Caco-2 (cell line): Measurements from ENCODE around the gene TSACC. TPM values are rescaled to one million over a fixed set of nuclear protein-coding genes. Genes with fewer than 3 reads are reported as not detected.
A peak's percentile ranks its signal among the peaks of the same experiment; 100 is the strongest.

ENCODE experiments used
- BruUV-seq: library from RNA; stranded (reverse); fragments of 400-500 nt; replicated peaks from 2 replicates; lab custom pipeline; 2021; lab: Mats Ljungman, UMichigan
- CTCF ChIA-PET: fragments of 300-600 bp; sonication (Branson Sonifier 250); formaldehyde crosslinking; loops from one replicate; lab custom pipeline; 2022; ENCODE audit warnings: antibody characterized with exemption; lab: Charles Lee
- POLR2A ChIA-PET: fragments of 300-600 bp; sonication (Branson Sonifier 250); formaldehyde crosslinking; loops from one replicate; lab custom pipeline; 2022; ENCODE audit warnings: antibody characterized with exemption; lab: Charles Lee
- DNase-seq, 2 experiments: peaks; one replicate each; pipeline versions ENCODE4 v3.0.0 to v3.0.0-alpha.2; 2020 to 2022
- H3K27me3 ChIP-seq: replicated peaks from 2 replicates; pipeline ENCODE4 v1.6.0; 2011; ENCODE audit warnings: low read length; ENCODE audit not compliant: control insufficient read depth, insufficient read depth
- H3K36me3 ChIP-seq: 2 replicates; pipeline ENCODE4 v1.5.1; 2011; ENCODE audit warnings: low read length; ENCODE audit not compliant: control insufficient read depth, insufficient read depth
- H3K4me1 ChIP-seq: fragments of 250-450 bp; sonication (Bioruptor Pico); 2 replicates; pipeline ENCODE4 v1.5.1; 2020; ENCODE audit warnings: mild to moderate bottlenecking
- H3K4me3 ChIP-seq: 2 replicates; pipeline ENCODE4 v1.5.1; 2011; ENCODE audit warnings: low read depth, mild to moderate bottlenecking, control low read depth, low read length
- H3K9me3 ChIP-seq: fragments of 250-450 bp; sonication (Bioruptor Pico); 2 replicates; pipeline ENCODE4 v1.5.1; 2020; ENCODE audit warnings: mild to moderate bottlenecking, moderate library complexity
- H3K27ac Mint-ChIP-seq: one replicate; pipeline ENCODE4 v1.8.0; 2022; ENCODE audit warnings: mixed read lengths; ENCODE audit not compliant: unreplicated experiment
- H3K27me3 Mint-ChIP-seq: one replicate; pipeline ENCODE4 v1.8.0; 2022; ENCODE audit warnings: mixed read lengths; ENCODE audit not compliant: insufficient read depth, unreplicated experiment
- H3K36me3 Mint-ChIP-seq: one replicate; pipeline ENCODE4 v1.8.0; 2022; ENCODE audit warnings: mild to moderate bottlenecking, mixed read lengths; ENCODE audit not compliant: insufficient read depth, unreplicated experiment
- H3K4me1 Mint-ChIP-seq: one replicate; pipeline ENCODE4 v1.8.0; 2022; ENCODE audit warnings: low read depth, mixed read lengths; ENCODE audit not compliant: unreplicated experiment
- H3K4me3 Mint-ChIP-seq: one replicate; pipeline ENCODE4 v1.8.0; 2022; ENCODE audit warnings: mild to moderate bottlenecking, moderate library complexity, mixed read lengths; ENCODE audit not compliant: unreplicated experiment
- H3K9me3 Mint-ChIP-seq: one replicate; pipeline ENCODE4 v1.8.0; 2022; ENCODE audit warnings: mixed read lengths; ENCODE audit not compliant: unreplicated experiment
- CTCF ChIP-seq, 2 experiments: fragments of 200-600 bp in 1 of 2; IDR thresholded peaks; 1 replicate in 1 of 2; 2 replicates in 1 of 2; pipeline versions ENCODE4 v1.5.1 to v1.8.0; 2011 to 2022; ENCODE audit warnings: antibody characterized with exemption in 1 of 2, control low read depth in 1 of 2, inconsistent platforms in 1 of 2, low read depth in 1 of 2, low read length in 1 of 2, mild to moderate bottlenecking in 1 of 2, moderate library complexity in 1 of 2; ENCODE audit not compliant: insufficient read depth in 1 of 2, severe bottlenecking in 1 of 2, unreplicated experiment in 1 of 2
- intact Hi-C: fragments of 100-400 bp; cut with micrococcal nuclease; formaldehyde crosslinking; loops from one replicate; pipeline ENCODE4 v1.10.0; 2022; ENCODE audit not compliant: unreplicated experiment
- total RNA-seq: library from RNA; stranded (reverse); gene quantifications from 2 replicates; pipeline ENCODE4 v1.2.3, GENCODE V29; 2022

TSACC gene
- total RNA-seq, 1 experiment from 2014 or later: 3.9 TPM

- DNase-seq: peak in 1 of 2 experiments; percentile 55
- peaks cover 25% of the 10 kb centered on the region for H3K4me1 Mint-ChIP-seq
- Histone ChIP-seq H3K4me3 (no peak overlapping the region), H3K4me1 (peaks cover 9% of the 10 kb centered on the region), H3K27me3 (no peaks in the 10 kb centered on the region), H3K36me3 (no peaks in the 10 kb centered on the region), H3K9me3 (0 out of 2 replicates have a peak, but pooled peaks cover 3% of the 10 kb centered on the region)
- H3K27me3 Mint-ChIP-seq: no peaks in the 10 kb centered on the region
- H3K9me3 Mint-ChIP-seq: peaks cover 10% of the 10 kb centered on the region
- ChIA-PET CTCF (interaction anchor here (1.0 kb wide), 1 partner anchor 50 kb away, joined by 6 read pairs; no protein-coding TSS in a partner anchor), POLR2A (no interaction called here)
- H3K4me3 Mint-ChIP-seq: no peak overlapping the region
- intact Hi-C loops: no loop called here
- BruUV-seq: no TSS peak
- TF ChIP-seq CTCF (IDR thresholded peaks at IDR 0.05; ENCODE audit: insufficient read depth in 1 of 2, low read depth in 1 of 2, low read length in 1 of 2, severe bottlenecking in 1 of 2, unreplicated experiment in 1 of 2): no peak
- peaks cover 11% of the 10 kb centered on the region for H3K36me3 Mint-ChIP-seq
- H3K27ac Mint-ChIP-seq: peak overlapping the region; percentile 24
These were observed 56.6 kb downstream of the TSACC start for GRCh38 chr1:156394835-156395461.

Other genes starting within 250 kb of the TSACC start
- 112 and 113 TPM in 2 replicates for gene LMNA, start 223.8 kb upstream of the TSACC start, total RNA-seq
- 0.52 and 1.3 TPM in 2 replicates for gene SEMA4A, start 184.9 kb upstream of the TSACC start, total RNA-seq
- gene SLC25A44, start 144.4 kb upstream of the TSACC start, total RNA-seq: 29.3 and 31.1 TPM in 2 replicates
- gene PMF1, start 125.5 kb upstream of the TSACC start, total RNA-seq: 90.2 and 95.7 TPM in 2 replicates
- gene BGLAP, start 96.3 kb upstream of the TSACC start, total RNA-seq: 1.3 and 2.0 TPM in 2 replicates
- gene PAQR6, start 90.5 kb upstream of the TSACC start, total RNA-seq: 4.1 and 4.6 TPM in 2 replicates
- 146 and 155 TPM in 2 replicates for gene SMG5, start 55.7 kb upstream of the TSACC start, total RNA-seq
- gene TMEM79, start 54.2 kb upstream of the TSACC start, total RNA-seq: 9.5 and 10.7 TPM in 2 replicates
- 63.9 and 74.4 TPM in 2 replicates for gene GLMP, start 42.8 kb upstream of the TSACC start, total RNA-seq
- gene VHLL, start 39.2 kb upstream of the TSACC start, total RNA-seq: not detected in 2 replicates
- 340 and 380 TPM in 2 replicates for gene CCT3, start 234 bp upstream of the TSACC start, total RNA-seq
- gene RHBG, start 30.7 kb downstream of the TSACC start, total RNA-seq: 4.6 and 6.5 TPM in 2 replicates
- 18.6 and 21.4 TPM in 2 replicates for gene MEF2D, start 162.2 kb downstream of the TSACC start, total RNA-seq
- gene IQGAP3, start 234.0 kb downstream of the TSACC start, total RNA-seq: 35.8 and 37.6 TPM in 2 replicates
- gene TTC24, start 241.2 kb downstream of the TSACC start, total RNA-seq: not detected in 2 replicates